GM12891 (cell line): Measurements from ENCODE around the gene PRAF2.

ENCODE experiments used
- DNase-seq: peaks from one replicate; pipeline ENCODE4 v3.0.0; 2011; ENCODE audit warnings: low spot score; ENCODE audit not compliant: insufficient read length
- FAIRE-seq: peaks from 2 replicates; lab custom pipeline; 2011; peaks lifted over from hg19 to GRCh38; lab: Jason Lieb, UNC
- PAX5 ChIP-seq: IDR thresholded peaks from 2 replicates; pipeline ENCODE4 v1.6.1; 2011; ENCODE audit warnings: low read length, moderate library complexity, mild to moderate bottlenecking; ENCODE audit not compliant: insufficient read depth, severe bottlenecking
- POLR2A ChIP-seq: IDR thresholded peaks from 2 replicates; pipeline ENCODE4 v1.6.1; 2011; ENCODE audit warnings: low read depth, low read length, control low read depth
- POLR2AphosphoS5 ChIP-seq: IDR thresholded peaks from 2 replicates; pipeline ENCODE4 v1.6.1; 2011; ENCODE audit warnings: low read depth, low read length, control low read depth
- POU2F2 ChIP-seq: IDR thresholded peaks from 2 replicates; pipeline ENCODE4 v1.6.1; 2011; ENCODE audit warnings: low read depth, mild to moderate bottlenecking, control low read depth, low read length, moderate library complexity
- SPI1 ChIP-seq: IDR thresholded peaks from 2 replicates; pipeline ENCODE4 v1.6.1; 2011; ENCODE audit warnings: low read depth, low read length, control low read depth
- TAF1 ChIP-seq: IDR thresholded peaks from 2 replicates; pipeline ENCODE4 v1.6.1; 2011; ENCODE audit warnings: low read depth, low read length, control low read depth

The PRAF2 gene

DNA sequence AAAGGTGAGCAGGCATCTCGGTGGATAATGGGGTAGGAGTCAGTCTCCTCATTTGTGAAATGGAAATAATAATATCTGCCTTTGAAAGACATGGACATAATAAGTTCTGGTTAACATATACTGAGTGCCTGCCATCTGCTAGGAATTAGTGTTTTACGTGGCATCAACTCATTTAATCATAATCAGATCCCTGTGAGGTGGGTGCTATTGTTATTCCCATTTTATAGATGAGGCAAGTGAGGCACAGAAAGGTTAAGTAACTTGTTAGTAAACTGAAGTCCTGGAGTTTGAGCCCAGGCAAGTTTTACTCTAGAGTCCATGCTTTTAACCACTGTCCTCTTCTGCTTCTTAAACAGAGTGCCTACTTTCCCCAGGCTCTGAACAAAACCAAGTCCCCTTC is 7.5 kb downstream of the PRAF2 start:
- no peak for DNase-seq
- TF ChIP-seq POLR2AphosphoS5 (no peak), SPI1 (no peak), TAF1 (no peak), PAX5 (no peak), POLR2A (no peak), POU2F2 (no peak)
- no peak for FAIRE-seq

- DNase-seq: no peak
- no peak for FAIRE-seq
- TF ChIP-seq POLR2AphosphoS5 (no peak), TAF1 (no peak), SPI1 (no peak), PAX5 (no peak), POU2F2 (no peak), POLR2A (no peak)
These were observed 9.1 kb downstream of the PRAF2 start for GRCh38 chrX:49064735-49065134.

DNA sequence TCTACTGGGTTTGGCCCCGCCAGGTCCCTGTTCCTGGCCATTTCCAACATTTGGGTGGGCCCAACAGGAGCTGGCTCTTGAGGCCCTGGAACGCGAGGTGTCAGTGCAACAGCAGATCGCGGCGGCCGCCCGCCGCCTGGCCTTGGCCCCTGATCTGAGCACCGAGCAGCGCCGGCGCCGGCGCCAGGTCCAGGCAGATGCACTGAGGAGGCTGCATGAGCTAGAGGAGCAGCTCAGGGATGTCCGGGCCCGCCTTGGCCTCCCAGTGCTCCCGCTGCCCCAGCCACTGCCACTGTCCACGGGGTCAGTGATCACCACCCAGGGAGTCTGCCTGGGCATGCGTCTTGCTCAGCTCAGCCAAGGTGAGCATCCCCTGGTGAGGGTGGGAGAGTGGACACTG is 9.5 kb downstream of the PRAF2 start:
- no peak for FAIRE-seq
- TF ChIP-seq PAX5 (no peak), POLR2AphosphoS5 (no peak)
- no peak for DNase-seq

DNA sequence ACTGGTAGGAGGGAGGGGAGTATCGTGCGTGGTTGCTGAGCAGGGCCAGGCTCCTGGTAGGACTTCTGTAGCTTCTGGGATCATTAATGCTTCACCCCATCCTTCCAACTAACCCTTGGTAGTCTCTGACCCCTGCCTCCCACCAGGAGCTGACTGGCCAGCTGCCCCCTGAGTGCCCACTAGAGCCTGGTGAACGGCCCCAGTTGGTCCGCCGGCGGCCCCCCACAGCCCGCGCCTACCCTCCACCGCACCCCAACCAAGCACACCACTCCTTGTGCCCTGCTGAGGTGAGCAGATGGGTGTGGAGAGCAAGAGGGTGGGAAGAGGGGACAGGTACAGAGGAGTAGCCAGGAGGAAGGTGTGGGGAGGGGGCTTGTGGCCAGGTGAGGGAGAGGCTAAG is 10.1 kb downstream of the PRAF2 start:
- no peak for FAIRE-seq
- TF ChIP-seq POU2F2: no peak
- DNase-seq: no peak

DNA sequence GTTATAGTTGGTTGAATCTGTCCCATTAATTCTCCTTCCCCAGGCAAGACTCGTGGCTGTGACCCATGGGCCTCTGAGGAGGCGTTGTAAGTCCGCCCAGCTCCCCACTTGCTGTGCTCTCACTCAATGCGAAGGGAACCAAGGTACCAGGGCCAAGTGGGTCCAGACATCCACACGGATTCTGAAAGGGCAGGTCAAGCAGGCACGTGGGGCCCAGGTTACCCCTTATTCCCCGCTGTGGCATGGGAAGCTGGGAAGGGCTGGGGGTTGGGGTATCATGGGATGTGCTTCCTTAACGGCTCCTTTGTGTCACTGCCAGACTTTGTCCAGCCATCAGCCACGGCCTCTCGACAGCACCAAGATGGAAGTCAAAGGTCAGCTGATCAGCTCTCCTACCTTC is 11.9 kb downstream of the PRAF2 start:
- no peak for FAIRE-seq
- TF ChIP-seq POLR2A: no peak
- TF ChIP-seq POLR2AphosphoS5: no peak
- no peak for TF ChIP-seq SPI1
- no peak for TF ChIP-seq PAX5
- no peak for TF ChIP-seq POU2F2
- TF ChIP-seq TAF1: no peak
- DNase-seq: no peak

- FAIRE-seq: no peak
- DNase-seq: no peak
- TF ChIP-seq PAX5 (no peak), POU2F2 (no peak), TAF1 (no peak)
These were observed 12.3 kb downstream of the PRAF2 start for GRCh38 chrX:49061490-49061889.

GRCh38 chrX:49060914-49061313 is 12.9 kb downstream of the PRAF2 start:
- no peak for TF ChIP-seq PAX5
- DNase-seq (no peak), FAIRE-seq (no peak)

DNA sequence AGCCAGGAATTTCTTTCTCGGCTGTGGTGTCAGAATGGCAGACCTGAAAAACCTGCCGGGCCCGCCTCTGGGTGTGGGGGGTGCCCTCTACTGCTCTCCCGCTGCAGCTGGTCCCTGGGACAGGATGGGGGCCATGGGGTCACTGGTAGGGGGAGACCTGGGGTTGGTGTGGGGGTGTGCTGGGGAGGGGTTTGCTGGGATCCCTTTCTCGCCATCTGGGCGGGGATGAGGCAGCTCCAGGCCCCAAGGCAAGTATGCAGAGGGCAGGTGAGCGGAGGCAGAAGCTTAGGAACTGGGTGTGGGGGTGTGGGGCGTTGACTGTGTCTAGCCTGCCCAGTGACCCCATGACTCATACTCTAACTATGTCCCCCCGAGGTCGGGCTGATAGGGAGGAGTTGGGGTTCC is 14.1 kb downstream of the PRAF2 start:
- DNase-seq: no peak
- TF ChIP-seq POLR2AphosphoS5: no peak
- TF ChIP-seq TAF1: no peak
- no peak for TF ChIP-seq SPI1
- no peak for TF ChIP-seq POLR2A
- no peak for TF ChIP-seq PAX5
- no peak for TF ChIP-seq POU2F2
- no peak for FAIRE-seq

DNA sequence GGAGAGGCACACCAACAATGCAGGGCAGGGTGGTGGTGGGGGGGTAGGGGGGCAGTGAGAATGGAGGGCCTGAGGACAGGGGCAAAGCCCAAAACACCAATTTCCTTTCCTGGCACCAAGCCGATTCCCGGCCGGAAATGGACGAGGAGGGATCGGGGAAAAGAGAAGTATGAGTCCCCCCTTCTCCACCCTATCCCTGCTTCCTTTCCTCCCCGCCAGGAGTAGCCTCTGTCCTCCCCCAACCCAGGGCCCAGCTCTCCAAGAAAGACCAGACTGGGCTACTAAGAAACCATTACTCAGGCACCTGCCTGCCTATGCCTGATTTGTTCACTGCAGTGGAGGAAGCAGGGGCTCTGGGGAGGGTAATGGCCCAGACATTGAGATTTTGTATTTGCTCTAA is 14.6 kb downstream of the PRAF2 start:
- no peak for TF ChIP-seq TAF1
- no peak for TF ChIP-seq SPI1
- no peak for TF ChIP-seq PAX5
- FAIRE-seq (no peak), DNase-seq (no peak)

DNA sequence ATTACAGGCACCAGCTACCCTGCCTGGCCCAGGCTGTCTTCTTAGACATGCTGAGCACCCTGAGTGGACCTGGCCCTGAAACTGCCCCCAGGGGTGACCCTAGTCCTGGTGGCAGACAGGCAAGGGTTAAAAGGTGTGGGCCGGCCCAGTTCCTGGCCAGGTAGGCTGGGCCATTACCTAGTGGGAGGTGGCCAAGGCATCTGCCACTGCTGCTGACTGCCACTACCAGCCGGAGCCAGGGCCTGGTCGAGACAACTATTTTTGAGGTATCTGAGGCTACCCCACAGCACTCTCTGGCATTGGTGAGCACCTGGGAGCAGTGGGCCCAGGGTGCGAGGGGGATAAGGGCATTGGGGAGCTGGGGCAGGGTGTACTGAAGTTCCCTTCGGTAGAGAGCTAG is 15.0 kb downstream of the PRAF2 start, which contains the start of gene CCDC120:
Gene CCDC120 (plus strand): TSS at position 206 of the 400 bp plus-strand sequence. CDS start 3,043 bp downstream, outside the sequence.
- no peak for FAIRE-seq

GRCh38 chrX:49054073-49054762 is 19.6 kb downstream of the PRAF2 start:
- DNase-seq (no peak), FAIRE-seq (peak; percentile 72)
- TF ChIP-seq POLR2A: no peak
- no peak for TF ChIP-seq TAF1
- TF ChIP-seq SPI1: no peak
- TF ChIP-seq PAX5: no peak
- TF ChIP-seq POU2F2: no peak
- no peak for TF ChIP-seq POLR2AphosphoS5

More for the DNA sequence above, 15.0 kb downstream of the PRAF2 start, which contains the start of gene CCDC120:
- TF ChIP-seq POLR2AphosphoS5: no peak
- no peak for TF ChIP-seq SPI1
- TF ChIP-seq POU2F2: no peak
- TF ChIP-seq PAX5: no peak
- TF ChIP-seq TAF1: no peak
- no peak for TF ChIP-seq POLR2A
- DNase-seq: no peak
